ENCODE measurements around the gene RGL1.

RGL1 gene

GRCh38 chr1:183870351-183871077, 65.6 kb downstream of the RGL1 start:
- no peaks in the 10 kb centered on the region for H3K4me1 ChIP-seq (ENCODE audit: insufficient read depth, low read length, severe bottlenecking)
- no peak overlapping the region for H3K27ac ChIP-seq (ENCODE audit: low read depth, low read length, poor library complexity, severe bottlenecking)
- no peaks in the 10 kb centered on the region for H3K9me3 ChIP-seq (ENCODE audit: low read length)
- H3K79me2 ChIP-seq (ENCODE audit: insufficient read depth, low read length), result no peaks in the 10 kb centered on the region
- H3K9ac ChIP-seq (ENCODE audit: low read length), result no peak overlapping the region
- H4K20me1 ChIP-seq (ENCODE audit: insufficient read depth, low read length), result no peaks in the 10 kb centered on the region
- H3K4me3 ChIP-seq (ENCODE audit: low read depth, low read length, poor library complexity, severe bottlenecking), result no peak overlapping the region
- no peaks in the 10 kb centered on the region for H3K9me2 ChIP-seq (ENCODE audit: low read depth, low read length)
- TF ChIP-seq EZH2 (IDR thresholded peaks at IDR 0.05; ENCODE audit: borderline replicate concordance, low read length) (no peak), CTCF (IDR thresholded peaks at IDR 0.05; ENCODE audit: low read length) (no peak)
- no peaks in the 10 kb centered on the region for H3F3A ChIP-seq (ENCODE audit: insufficient read depth, low read length)
- H2AFZ ChIP-seq (ENCODE audit: low read length), result no peak overlapping the region
- H3K36me3 ChIP-seq (ENCODE audit: insufficient read depth, low read length), result no peaks in the 10 kb centered on the region
- H3K4me2 ChIP-seq (ENCODE audit: low read length), result no peak overlapping the region
- H3K27me3 ChIP-seq (ENCODE audit: insufficient read depth, low read length), result no peaks in the 10 kb centered on the region

- Histone ChIP-seq H3K27me3 (ENCODE audit: insufficient read depth, low read length) (no peaks in the 10 kb centered on the region), H3K36me3 (ENCODE audit: insufficient read depth, low read length) (no peaks in the 10 kb centered on the region), H3K9ac (ENCODE audit: low read length) (no peak overlapping the region), H3K4me2 (ENCODE audit: low read length) (no peak overlapping the region), H3K4me3 (ENCODE audit: low read depth, low read length, poor library complexity, severe bottlenecking) (no peak overlapping the region), H3K79me2 (ENCODE audit: insufficient read depth, low read length) (no peaks in the 10 kb centered on the region), H3K9me2 (ENCODE audit: low read depth, low read length) (no peaks in the 10 kb centered on the region), H3K9me3 (ENCODE audit: low read length) (no peaks in the 10 kb centered on the region), H3F3A (ENCODE audit: insufficient read depth, low read length) (no peaks in the 10 kb centered on the region), H3K27ac (ENCODE audit: low read depth, low read length, poor library complexity, severe bottlenecking) (no peak overlapping the region), H2AFZ (ENCODE audit: low read length) (no peak overlapping the region), H3K4me1 (ENCODE audit: insufficient read depth, low read length, severe bottlenecking) (no peaks in the 10 kb centered on the region), H4K20me1 (ENCODE audit: insufficient read depth, low read length) (no peaks in the 10 kb centered on the region)
- no peak for TF ChIP-seq EZH2 (IDR thresholded peaks at IDR 0.05; ENCODE audit: borderline replicate concordance, low read length)
- no peak for TF ChIP-seq CTCF (IDR thresholded peaks at IDR 0.05; ENCODE audit: low read length)
Observed at GRCh38 chr1:183871142-183871541, 66.2 kb downstream of the RGL1 start.

- no peaks in the 10 kb centered on the region for H3K79me2 ChIP-seq (ENCODE audit: insufficient read depth, low read length)
- TF ChIP-seq EZH2 (IDR thresholded peaks at IDR 0.05; ENCODE audit: borderline replicate concordance, low read length) (no peak), CTCF (IDR thresholded peaks at IDR 0.05; ENCODE audit: low read length) (no peak)
- H3K27ac ChIP-seq (ENCODE audit: low read depth, low read length, poor library complexity, severe bottlenecking), result no peak overlapping the region
- H3F3A ChIP-seq (ENCODE audit: insufficient read depth, low read length), result no peaks in the 10 kb centered on the region
- no peaks in the 10 kb centered on the region for H3K4me1 ChIP-seq (ENCODE audit: insufficient read depth, low read length, severe bottlenecking)
- no peaks in the 10 kb centered on the region for H3K9me2 ChIP-seq (ENCODE audit: low read depth, low read length)
- no peaks in the 10 kb centered on the region for H3K9me3 ChIP-seq (ENCODE audit: low read length)
- H2AFZ ChIP-seq (ENCODE audit: low read length), result no peak overlapping the region
- no peaks in the 10 kb centered on the region for H3K27me3 ChIP-seq (ENCODE audit: insufficient read depth, low read length)
- no peaks in the 10 kb centered on the region for H4K20me1 ChIP-seq (ENCODE audit: insufficient read depth, low read length)
- no peak overlapping the region for H3K4me3 ChIP-seq (ENCODE audit: low read depth, low read length, poor library complexity, severe bottlenecking)
- no peak overlapping the region for H3K4me2 ChIP-seq (ENCODE audit: low read length)
- no peaks in the 10 kb centered on the region for H3K36me3 ChIP-seq (ENCODE audit: insufficient read depth, low read length)
- H3K9ac ChIP-seq (ENCODE audit: low read length), result no peak overlapping the region
Observed at GRCh38 chr1:183871601-183872000, 66.7 kb downstream of the RGL1 start.
